A673 (cell line): ENCODE measurements around the gene ZNF709. TPM values are rescaled to one million over a fixed set of nuclear protein-coding genes. Genes with fewer than 3 reads are reported as not detected.

ENCODE experiments used
- BruUV-seq: library from RNA; stranded (reverse); fragments of 400-500 nt; replicated peaks from 2 replicates; lab custom pipeline; 2021; lab: Mats Ljungman, UMichigan
- CTCF ChIA-PET: fragments of 300-600 bp; sonication (Branson Sonifier 250); formaldehyde crosslinking; loops from one replicate; lab custom pipeline; 2022; ENCODE audit warnings: antibody characterized with exemption; lab: Charles Lee
- POLR2A ChIA-PET: fragments of 300-600 bp; sonication (Branson Sonifier 250); formaldehyde crosslinking; loops from one replicate; lab custom pipeline; 2022; ENCODE audit warnings: antibody characterized with exemption; ENCODE audit not compliant: low non-redundant PET; lab: Charles Lee
- DNase-seq: peaks from one replicate; pipeline ENCODE4 v3.0.0-alpha.2; 2015; ENCODE audit warnings: low spot score
- H3K27ac ChIP-seq: fragments of 200-600 bp; sonication (generic); 2 replicates; pipeline ENCODE4 v1.5.1; 2016; ENCODE audit warnings: mixed run types, low read depth, mild to moderate bottlenecking, mixed read lengths, antibody characterized with exemption, low read length; ENCODE audit not compliant: poor library complexity, severe bottlenecking
- H3K27me3 ChIP-seq: fragments of 200-600 bp; sonication (generic); replicated peaks from 2 replicates; pipeline ENCODE4 v1.6.1; 2017; ENCODE audit warnings: mixed run types, low read depth, mild to moderate bottlenecking, mixed read lengths, antibody characterized with exemption, low read length; ENCODE audit not compliant: insufficient read depth, poor library complexity
- H3K36me3 ChIP-seq: fragments of 200-600 bp; sonication (generic); 2 replicates; pipeline ENCODE4 v1.6.1; 2016; ENCODE audit warnings: mixed run types, mild to moderate bottlenecking, mixed read lengths, antibody characterized with exemption, low read length; ENCODE audit not compliant: insufficient read depth, poor library complexity, severe bottlenecking
- H3K4me1 ChIP-seq: fragments of 200-600 bp; sonication (generic); 2 replicates; pipeline ENCODE4 v1.6.1; 2017; ENCODE audit warnings: mixed run types, mild to moderate bottlenecking, mixed read lengths, antibody characterized with exemption, low read length; ENCODE audit not compliant: insufficient read depth, poor library complexity, severe bottlenecking
- H3K4me3 ChIP-seq: fragments of 200-600 bp; sonication (generic); 2 replicates; pipeline ENCODE4 v1.5.1; 2016; ENCODE audit warnings: low read depth, mixed run types, mild to moderate bottlenecking, mixed read lengths, low read length; ENCODE audit not compliant: poor library complexity, severe bottlenecking
- H3K9me3 ChIP-seq: fragments of 200-600 bp; sonication (generic); 2 replicates; pipeline ENCODE4 v1.6.1; 2016; ENCODE audit warnings: mixed run types, low read depth, mild to moderate bottlenecking, mixed read lengths, antibody characterized with exemption, low read length; ENCODE audit not compliant: poor library complexity, severe bottlenecking
- CTCF ChIP-seq: fragments of 300-800, 200-600 bp; sonication (generic); conservative IDR thresholded peaks from 2 replicates; pipeline ENCODE4 v1.5.1; 2017; ENCODE audit warnings: low read depth, mild to moderate bottlenecking, antibody characterized with exemption, low read length, moderate library complexity, mixed read lengths
- EZH2 ChIP-seq: fragments of 200-600 bp; sonication (generic); IDR thresholded peaks from 2 replicates; pipeline ENCODE4 v1.6.1; 2017; ENCODE audit warnings: borderline replicate concordance, low read depth, mild to moderate bottlenecking, mixed read lengths, antibody characterized with exemption, low read length; ENCODE audit not compliant: poor library complexity, severe bottlenecking
- intact Hi-C: fragments of 100-400 bp; cut with micrococcal nuclease; formaldehyde crosslinking; loops from one replicate; pipeline ENCODE4 v1.10.0; 2022; ENCODE audit not compliant: unreplicated experiment
- total RNA-seq: library from RNA; stranded (reverse); gene quantifications from 2 replicates; pipeline ENCODE4 v1.2.3, GENCODE V29; 2021

ZNF709 gene
- total RNA-seq, 1 experiment from 2014 or later: 3.6 TPM

DNA sequence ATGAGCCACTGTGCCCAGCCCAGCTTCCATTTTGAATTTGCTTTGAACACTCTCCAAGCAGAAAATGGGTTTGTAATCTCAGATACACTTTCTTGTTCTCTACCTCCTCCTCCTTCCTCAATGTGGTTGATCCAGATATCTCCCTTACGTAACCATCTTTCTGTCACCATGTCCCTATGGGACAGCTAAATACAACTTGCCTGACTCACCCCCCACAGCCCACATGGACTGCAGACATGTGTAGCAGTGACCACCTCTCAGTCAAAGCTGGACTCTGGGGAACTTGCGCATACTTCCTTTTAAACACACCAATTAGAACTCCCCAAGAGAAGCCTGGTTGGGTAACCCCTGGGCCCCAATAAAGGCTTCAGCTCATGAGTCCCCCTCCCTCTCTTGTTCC is 72.7 kb downstream of the ZNF709 start:
- Histone ChIP-seq H3K9me3 (no peaks in the 10 kb centered on the region), H3K4me1 (no peaks in the 10 kb centered on the region), H3K36me3 (no peaks in the 10 kb centered on the region), H3K27ac (no peak overlapping the region), H3K27me3 (no peaks in the 10 kb centered on the region), H3K4me3 (no peak overlapping the region)
- POLR2A ChIA-PET: no interaction called here
- DNase-seq: no peak
- no TSS peak for BruUV-seq
- CTCF ChIA-PET: no interaction called here
- intact Hi-C loops: no loop called here
- no peak for TF ChIP-seq CTCF
- no peak for TF ChIP-seq EZH2

Other genes with a start within 250 kb of the ZNF709 start
- 2.5 and 4.3 TPM in 2 replicates for gene ZNF44, start 189.9 kb downstream of the ZNF709 start, total RNA-seq
- gene ZNF563, start 151.2 kb downstream of the ZNF709 start, total RNA-seq: 0.15 and 0.26 TPM in 2 replicates
- gene ZNF442, start 119.1 kb downstream of the ZNF709 start, total RNA-seq: 0.86 and 0.90 TPM in 2 replicates
- gene ZNF799, start 83.5 kb downstream of the ZNF709 start, total RNA-seq: 2.8 and 3.0 TPM in 2 replicates
- gene ZNF443, start 43.8 kb downstream of the ZNF709 start, total RNA-seq: 4.3 and 5.2 TPM in 2 replicates
- 6.3 and 7.9 TPM in 2 replicates for gene ZNF564, start 66.7 kb upstream of the ZNF709 start, total RNA-seq
- 7.7 and 9.5 TPM in 2 replicates for gene ZNF490, start 126.0 kb upstream of the ZNF709 start, total RNA-seq
- gene ZNF791, start 126.1 kb upstream of the ZNF709 start, total RNA-seq: 22.9 and 26.0 TPM in 2 replicates
- 64.4 and 67.1 TPM in 2 replicates for gene MAN2B1, start 181.9 kb upstream of the ZNF709 start, total RNA-seq
- gene WDR83, start 182.0 kb upstream of the ZNF709 start, total RNA-seq: 19.4 and 24.5 TPM in 2 replicates
- gene DHPS, start 197.1 kb upstream of the ZNF709 start, total RNA-seq: 117 and 127 TPM in 2 replicates
- not detected in 2 replicates for gene GNG14, start 203.2 kb upstream of the ZNF709 start, total RNA-seq
- 15.4 and 19.6 TPM in 2 replicates for gene FBXW9, start 211.8 kb upstream of the ZNF709 start, total RNA-seq
- gene TNPO2, start 239.1 kb upstream of the ZNF709 start, total RNA-seq: 121 and 150 TPM in 2 replicates
- 238 and 259 TPM in 2 replicates for gene TRIR, start 249.9 kb upstream of the ZNF709 start, total RNA-seq